NB4 (cell line): ENCODE measurements around the gene NRP2.

ENCODE experiments used
- CTCF ChIP-seq: IDR thresholded peaks from one replicate; pipeline ENCODE4 v1.5.1; 2012; ENCODE audit warnings: low read depth, low read length
- MAX ChIP-seq: IDR thresholded peaks from 2 replicates; pipeline ENCODE4 v1.6.1; 2011; ENCODE audit warnings: low read depth, low read length
- POLR2A ChIP-seq: IDR thresholded peaks from 2 replicates; pipeline ENCODE4 v1.6.1; 2011; ENCODE audit warnings: mild to moderate bottlenecking; ENCODE audit not compliant: insufficient read length; ENCODE audit errors: extremely low read depth

GRCh38 chr2:205696927-205697441 lies 14.7 kb downstream of the NRP2 start:
- TF ChIP-seq MAX = no peak
- TF ChIP-seq CTCF = no peak
- no peak for TF ChIP-seq POLR2A
